Bone marrow (tissue), 2 donors: ENCODE measurements around the gene SEMA4B.
"Not testable (repeated sequence)": the region's sequence is repeated elsewhere in the genome, so short reads cannot be mapped to it uniquely, and the experiment has no call there.

Source experiments
- DNase-seq, 2 donors: peaks; one replicate each; lab custom pipeline; 2025; lab: John Stamatoyannopoulos, UW

Gene SEMA4B

GRCh38 chr15:90227816-90228772 lies 27.0 kb downstream of the SEMA4B start:
- no peak for DNase-seq

GRCh38 chr15:90228960-90229359 lies 27.8 kb downstream of the SEMA4B start:
- DNase-seq = no peak

GRCh38 chr15:90230071-90230494 lies 29.0 kb downstream of the SEMA4B start:
- DNase-seq = no peak

- DNase-seq = no peak
Observed at GRCh38 chr15:90230610-90231009, 29.5 kb downstream of the SEMA4B start.

GRCh38 chr15:90231028-90232017 lies 30.2 kb downstream of the SEMA4B start:
- DNase-seq = peak in 1 of 2 donors; percentile 40

- no peak for DNase-seq
Observed at GRCh38 chr15:90232196-90232595, 31.1 kb downstream of the SEMA4B start.

GRCh38 chr15:90232941-90233386 lies 31.8 kb downstream of the SEMA4B start:
- DNase-seq = no peak

GRCh38 chr15:90233387-90234095 lies 32.4 kb downstream of the SEMA4B start, which contains the start of gene CIB1:
Gene CIB1, minus strand, starts transcription at chr15:90233941. Its CDS starts 56 bp downstream, at chr15:90233885.
- peak; percentile 77 to 93 for DNase-seq

- DNase-seq = peak in 1 of 2 donors; percentile 86
Observed at GRCh38 chr15:90234096-90234988, 33.2 kb downstream of the SEMA4B start, which contains the start of gene GDPGP1. Gene GDPGP1, plus strand, starts transcription at chr15:90234209. Its CDS starts 6,700 bp downstream, at chr15:90240909.

GRCh38 chr15:90239371-90239770 lies 38.2 kb downstream of the SEMA4B start:
- DNase-seq = no peak

- DNase-seq = no peak
Observed at GRCh38 chr15:90240856-90241255, 39.7 kb downstream of the SEMA4B start.

- no peak for DNase-seq
Observed at GRCh38 chr15:90241343-90242192, 40.4 kb downstream of the SEMA4B start.

GRCh38 chr15:90243943-90244639 lies 43.0 kb downstream of the SEMA4B start:
- no peak for DNase-seq

GRCh38 chr15:90248789-90249202 lies 47.7 kb downstream of the SEMA4B start:
- DNase-seq = no peak

GRCh38 chr15:90249203-90249863 lies 48.2 kb downstream of the SEMA4B start, which contains the start of gene TTLL13:
Gene TTLL13, plus strand, starts transcription at chr15:90249556. Its CDS starts 1,075 bp downstream, at chr15:90250631.
- DNase-seq = peak; percentile 55 to 70

- no peak for DNase-seq
Observed at GRCh38 chr15:90257776-90258175, 56.6 kb downstream of the SEMA4B start.

GRCh38 chr15:90259524-90259923 lies 58.4 kb downstream of the SEMA4B start:
- DNase-seq = no peak

GRCh38 chr15:90260731-90261130 lies 59.6 kb downstream of the SEMA4B start:
- DNase-seq = not testable (repeated sequence)
